Ectodermal cell (in vitro differentiated cells): ENCODE measurements around the gene DCAF12.
"Not testable (repeated sequence)": the region's sequence is repeated elsewhere in the genome, so short reads cannot be mapped to it uniquely, and the experiment has no call there.

ENCODE experiments used
- H3K27ac ChIP-seq: 2 replicates; pipeline ENCODE4 v1.7.0; 2013; ENCODE audit warnings: mild to moderate bottlenecking, low read depth, low read length; ENCODE audit not compliant: insufficient read depth, poor library complexity, severe bottlenecking
- H3K27me3 ChIP-seq: 2 replicates; pipeline ENCODE4 v1.7.0; 2013; ENCODE audit warnings: mild to moderate bottlenecking, low read length; ENCODE audit not compliant: insufficient read depth, control insufficient read depth, poor library complexity, severe bottlenecking
- H3K36me3 ChIP-seq: one replicate; pipeline ENCODE4 v1.7.0; 2013; ENCODE audit warnings: low read length; ENCODE audit not compliant: control insufficient read depth, insufficient read depth
- H3K4me1 ChIP-seq: one replicate; pipeline ENCODE4 v1.7.0; 2013; ENCODE audit warnings: low read length; ENCODE audit not compliant: control insufficient read depth, insufficient read depth
- H3K4me3 ChIP-seq: 2 replicates; pipeline ENCODE4 v1.7.0; 2013; ENCODE audit warnings: low read depth, low read length, control low read depth; ENCODE audit not compliant: insufficient read depth
- H3K9me3 ChIP-seq: 2 replicates; pipeline ENCODE4 v1.7.0; 2013; ENCODE audit warnings: mild to moderate bottlenecking, low read length, moderate library complexity; ENCODE audit not compliant: control insufficient read depth
- WGBS, 2 experiments: methylation state at CpG; one replicate each; pipeline ENCODE4 v1.1.7; 2013; ENCODE audit warnings: missing lambda C conversion rate in 2 of 2; 5-methylcytosine and 5-hydroxymethylcytosine counted together

Gene DCAF12

GRCh38 chr9:34154057-34154456, 27.6 kb upstream of the DCAF12 start:
- Histone ChIP-seq H3K27me3 (no peaks in the 10 kb centered on the region), H3K36me3 (no peaks in the 10 kb centered on the region), H3K27ac (no peak overlapping the region), H3K9me3 (no peaks in the 10 kb centered on the region), H3K4me3 (no peak overlapping the region), H3K4me1 (no peaks in the 10 kb centered on the region)
- WGBS, 2 experiments = 80 to 95% methylated on average over 1 of the region's 1 CpG

- Histone ChIP-seq H3K4me1 (no peaks in the 10 kb centered on the region), H3K4me3 (no peak overlapping the region), H3K36me3 (no peaks in the 10 kb centered on the region), H3K27ac (no peak overlapping the region), H3K9me3 (no peaks in the 10 kb centered on the region), H3K27me3 (no peaks in the 10 kb centered on the region)
- 86 to 93% methylated on average over 4 of the region's 4 CpGs for WGBS, 2 experiments
Measured at GRCh38 chr9:34151398-34151797, 24.9 kb upstream of the DCAF12 start.

DNA sequence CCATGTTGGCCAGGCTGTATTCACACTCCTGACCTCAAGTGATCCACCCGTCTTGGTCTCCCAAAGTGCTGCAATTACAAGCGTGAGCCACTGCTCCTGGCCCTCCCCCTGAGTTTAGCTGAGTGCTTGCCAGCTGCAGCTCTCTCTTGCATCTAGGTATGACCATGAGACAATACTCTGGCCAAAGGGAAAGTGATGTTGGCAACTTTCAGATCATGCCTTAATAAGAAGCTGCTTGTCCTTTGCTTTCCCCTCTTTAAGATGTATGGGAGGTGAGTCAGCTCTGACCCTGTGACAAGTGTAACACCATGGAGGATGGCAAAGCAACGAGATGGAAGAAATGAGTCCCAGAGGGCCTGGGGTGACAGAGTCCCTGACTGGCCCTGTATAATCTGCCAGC, 18.7 kb upstream of the DCAF12 start:
- no peak overlapping the region for H3K4me3 ChIP-seq
- H3K9me3 ChIP-seq = no peaks in the 10 kb centered on the region
- no peak overlapping the region for H3K27ac ChIP-seq
- H3K27me3 ChIP-seq = no peaks in the 10 kb centered on the region
- no peaks in the 10 kb centered on the region for H3K36me3 ChIP-seq
- H3K4me1 ChIP-seq = no peaks in the 10 kb centered on the region
- 69 to 76% methylated on average over 3 of the region's 3 CpGs for WGBS, 2 experiments

- Histone ChIP-seq H3K9me3 (no peaks in the 10 kb centered on the region), H3K4me3 (no peak overlapping the region), H3K36me3 (no peaks in the 10 kb centered on the region), H3K27ac (no peak overlapping the region), H3K4me1 (no peaks in the 10 kb centered on the region), H3K27me3 (no peaks in the 10 kb centered on the region)
- 89 to 91% methylated on average over 2 of the region's 2 CpGs for WGBS, 2 experiments
Measured at GRCh38 chr9:34143116-34143515, 16.6 kb upstream of the DCAF12 start.

DNA sequence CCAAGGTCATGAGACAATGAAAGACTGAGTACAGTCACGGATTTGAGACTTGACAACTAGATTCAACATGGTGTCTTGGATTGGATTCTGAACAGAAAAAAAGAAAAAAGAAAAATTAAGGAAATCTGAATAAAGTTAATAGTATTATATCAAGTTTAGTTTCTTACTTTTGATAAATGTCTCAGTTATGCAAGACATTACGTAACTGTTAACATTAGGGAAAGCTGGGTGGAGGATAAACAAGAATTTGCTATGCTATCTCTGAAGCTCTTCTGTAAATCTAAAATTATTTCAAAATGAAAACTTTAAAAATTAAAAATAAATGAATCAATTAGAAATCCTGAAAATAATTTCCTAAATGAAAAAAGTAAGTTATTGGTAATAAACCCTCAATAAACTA, 14.4 kb upstream of the DCAF12 start:
- H3K9me3 ChIP-seq = no peaks in the 10 kb centered on the region
- no peaks in the 10 kb centered on the region for H3K4me1 ChIP-seq
- H3K27ac ChIP-seq = no peak overlapping the region
- no peak overlapping the region for H3K4me3 ChIP-seq
- no peaks in the 10 kb centered on the region for H3K27me3 ChIP-seq
- no peaks in the 10 kb centered on the region for H3K36me3 ChIP-seq
- WGBS, 2 experiments = 93 to 98% methylated on average over 1 to 2 of the region's 2 CpGs

DNA sequence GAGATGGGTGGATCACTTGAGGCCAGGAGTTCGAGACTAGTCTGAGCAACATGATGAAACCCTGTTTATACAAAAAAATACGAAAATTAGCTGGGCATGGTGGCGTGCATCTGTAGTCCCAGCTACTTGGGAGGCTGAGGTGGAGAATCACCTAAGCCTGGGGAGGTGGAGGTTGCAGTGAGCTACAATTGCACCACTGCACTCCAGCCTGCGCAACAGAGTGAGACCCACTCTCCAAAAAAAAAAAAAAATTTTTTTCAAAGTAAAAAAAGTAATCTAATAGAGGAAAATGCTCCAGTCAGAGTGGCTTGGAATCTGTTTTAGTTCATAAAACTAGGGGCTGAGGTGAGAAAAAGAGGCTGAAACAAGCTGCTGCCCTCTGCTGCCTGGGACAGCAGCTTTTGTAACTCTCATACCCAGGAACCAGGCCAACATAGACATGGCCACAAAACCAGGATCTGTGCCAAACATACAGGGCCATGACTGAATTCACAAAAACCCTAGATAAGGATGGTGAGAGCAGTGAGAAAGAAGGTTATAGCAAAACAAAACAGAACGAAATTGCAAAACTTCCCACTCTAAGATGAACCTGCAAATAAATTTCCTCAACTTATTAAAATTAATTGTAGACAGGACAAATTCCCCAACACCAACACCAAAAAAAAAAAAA, 13.1 kb upstream of the DCAF12 start:
- 81 to 95% methylated on average over 3 to 4 of the region's 5 CpGs for WGBS, 2 experiments
- Histone ChIP-seq H3K27me3 (no peaks in the 10 kb centered on the region), H3K36me3 (no peaks in the 10 kb centered on the region), H3K4me1 (no peaks in the 10 kb centered on the region), H3K4me3 (no peak overlapping the region), H3K27ac (no peak overlapping the region), H3K9me3 (no peaks in the 10 kb centered on the region)

- not testable (repeated sequence) for H3K9me3 ChIP-seq, H3K4me3 ChIP-seq, H3K36me3 ChIP-seq, H3K27ac ChIP-seq, H3K27me3 ChIP-seq, H3K4me1 ChIP-seq
- WGBS, 2 experiments = no CpG with 5 or more reads among the region's 1 CpG
Measured at GRCh38 chr9:34138644-34139043, 12.1 kb upstream of the DCAF12 start.

GRCh38 chr9:34134521-34134920, 8.0 kb upstream of the DCAF12 start:
- H3K4me3 ChIP-seq = no peak overlapping the region
- H3K27ac ChIP-seq = no peak overlapping the region
- H3K9me3 ChIP-seq = no peaks in the 10 kb centered on the region
- H3K36me3 ChIP-seq = no peaks in the 10 kb centered on the region
- no peaks in the 10 kb centered on the region for H3K27me3 ChIP-seq
- WGBS, 2 experiments = 97% methylated on average over 29 to 30 of the region's 30 CpGs
- no peaks in the 10 kb centered on the region for H3K4me1 ChIP-seq

- H3K9me3 ChIP-seq = no peaks in the 10 kb centered on the region
- H3K4me1 ChIP-seq = no peaks in the 10 kb centered on the region
- H3K27me3 ChIP-seq = no peaks in the 10 kb centered on the region
- H3K36me3 ChIP-seq = no peaks in the 10 kb centered on the region
- H3K4me3 ChIP-seq = no peak overlapping the region
- no peak overlapping the region for H3K27ac ChIP-seq
- WGBS, 2 experiments = 94% methylated on average over 16 of the region's 16 CpGs
Measured at GRCh38 chr9:34133436-34133949, 7.0 kb upstream of the DCAF12 start.

GRCh38 chr9:34131571-34131970, 5.1 kb upstream of the DCAF12 start:
- H3K27ac ChIP-seq = no peak overlapping the region
- H3K27me3 ChIP-seq = no peaks in the 10 kb centered on the region
- H3K9me3 ChIP-seq = no peaks in the 10 kb centered on the region
- no peaks in the 10 kb centered on the region for H3K36me3 ChIP-seq
- peaks cover 9% of the 10 kb centered on the region for H3K4me1 ChIP-seq
- H3K4me3 ChIP-seq = no peak overlapping the region
- 93 to 96% methylated on average over 7 of the region's 7 CpGs for WGBS, 2 experiments
